Urothelium cell line (cell line): ENCODE data around the gene RBFOX2.
"Not testable (repeated sequence)": the region's sequence is repeated elsewhere in the genome, so short reads cannot be mapped to it uniquely, and the experiment has no call there.

Source experiments
- DNase-seq: peaks from one replicate; pipeline ENCODE4 v3.0.0; 2011; ENCODE audit warnings: low spot score, mixed read lengths
- FAIRE-seq: peaks from 2 replicates; lab custom pipeline; 2011; peaks lifted over from hg19 to GRCh38; lab: Jason Lieb, UNC

The RBFOX2 gene

GRCh38 chr22:35795476-35795875 lies 233.1 kb downstream of the RBFOX2 start:
- no peak for DNase-seq

DNA sequence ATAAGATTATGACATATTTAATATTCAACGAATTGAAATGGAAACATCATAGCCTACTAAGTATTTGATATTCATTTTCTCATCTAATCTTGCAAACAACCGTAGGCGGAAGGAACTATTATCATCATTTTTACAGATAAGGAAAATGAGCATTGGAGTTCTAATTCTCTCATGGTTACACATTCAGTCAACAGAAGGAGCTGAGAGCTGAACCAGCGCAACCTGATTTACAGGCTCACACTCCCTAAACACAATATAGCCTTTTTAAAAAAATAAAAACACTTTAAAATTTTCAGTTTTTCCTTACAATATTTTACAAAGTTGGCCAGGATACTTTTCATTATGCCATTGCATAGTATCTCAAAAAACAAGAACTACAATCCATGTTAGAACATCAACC lies 236.1 kb downstream of the RBFOX2 start:
- FAIRE-seq (no peak), DNase-seq (no peak)

More at GRCh38 chr22:35795476-35795875, 233.1 kb downstream of the RBFOX2 start:
- no peak for FAIRE-seq

DNA sequence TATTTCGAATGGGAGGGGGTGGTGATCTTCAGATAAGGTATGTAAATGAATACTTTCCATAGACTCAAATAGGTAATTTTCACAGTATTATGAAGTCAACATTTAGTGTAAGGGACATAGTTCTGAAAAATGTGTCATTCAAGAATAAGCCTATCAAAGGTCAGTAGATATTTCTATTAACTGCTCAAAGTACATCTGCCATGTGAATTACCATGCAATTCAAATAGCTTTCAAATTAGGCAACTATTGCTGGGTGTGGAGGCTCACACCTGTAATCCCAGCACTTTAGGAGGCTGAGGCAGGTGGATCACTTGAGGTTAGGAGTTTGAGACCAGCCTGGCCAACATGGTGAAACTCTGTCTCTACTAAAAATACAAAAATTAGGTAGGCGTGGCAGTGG lies 236.8 kb downstream of the RBFOX2 start:
- DNase-seq, result not testable (repeated sequence)

DNA sequence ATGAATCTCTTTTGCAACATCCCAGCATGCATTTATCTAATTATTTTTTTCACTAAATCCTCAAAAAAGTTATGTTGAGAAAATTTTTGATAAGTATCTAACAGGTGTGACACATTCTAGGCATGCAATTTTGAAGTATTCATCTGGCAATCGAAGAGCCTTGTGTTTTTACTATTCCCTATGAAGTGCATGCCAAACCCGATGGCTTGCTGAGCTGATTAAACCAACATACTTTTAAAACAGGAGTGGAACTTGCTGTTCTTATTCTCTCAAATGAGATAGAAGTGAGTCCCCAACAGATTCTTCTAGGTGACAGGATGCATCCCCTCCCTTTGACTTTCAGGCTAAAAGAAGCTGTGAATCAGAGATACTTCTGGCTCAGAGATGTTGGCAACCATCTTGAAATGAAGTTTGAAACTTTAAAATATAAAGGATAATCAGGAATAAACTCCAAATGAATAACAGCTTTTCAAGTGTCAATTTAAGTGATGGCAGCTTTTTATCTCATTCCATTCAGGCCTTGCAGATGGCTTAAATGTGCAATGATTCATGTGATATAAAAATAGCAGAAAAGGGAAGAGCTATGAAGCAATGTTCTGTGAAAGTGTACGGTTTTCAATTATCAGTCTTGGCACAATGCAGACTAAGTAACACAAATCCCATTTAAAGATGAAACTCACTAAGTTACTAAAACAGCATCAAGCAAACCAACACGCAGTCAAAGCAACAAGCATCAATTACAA lies 243.3 kb downstream of the RBFOX2 start:
- no peak for FAIRE-seq
- no peak for DNase-seq

More for the DNA sequence above, 236.8 kb downstream of the RBFOX2 start:
- not testable (repeated sequence) for FAIRE-seq

GRCh38 chr22:35784633-35785032 lies 244.0 kb downstream of the RBFOX2 start:
- FAIRE-seq (no peak), DNase-seq (no peak)

DNA sequence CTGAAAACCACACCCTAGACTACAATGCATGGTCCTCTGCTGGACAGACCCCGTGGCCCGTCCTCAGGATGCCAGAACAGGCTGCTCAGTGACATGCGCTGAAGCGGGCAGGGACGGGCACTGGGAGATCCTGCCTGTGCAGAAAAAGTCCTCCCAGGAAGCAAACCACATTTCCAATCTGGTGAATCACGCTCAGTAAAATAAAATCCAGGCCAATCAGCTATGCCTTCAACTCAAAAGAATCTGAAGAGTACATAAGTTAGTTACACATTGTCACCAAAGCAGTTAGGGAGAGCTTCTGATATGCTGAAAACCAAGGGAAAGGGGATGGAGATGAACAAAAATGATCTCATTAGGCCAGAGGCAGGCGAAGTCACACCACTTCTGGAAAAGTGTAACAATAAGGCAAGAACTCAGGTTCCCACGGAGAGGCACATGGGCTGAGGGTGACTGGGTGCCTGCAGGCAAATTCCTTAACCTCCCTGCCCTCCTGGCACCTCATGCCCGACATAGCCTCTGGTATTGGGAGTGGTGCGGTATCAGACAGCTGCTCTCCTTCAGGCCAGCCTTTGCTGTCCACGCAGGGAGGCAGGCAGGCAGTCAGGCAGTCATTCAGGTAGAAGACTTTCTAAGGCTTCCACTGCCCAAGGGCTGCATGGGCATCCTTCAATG lies 244.5 kb downstream of the RBFOX2 start:
- DNase-seq (no peak), FAIRE-seq (no peak)

DNA sequence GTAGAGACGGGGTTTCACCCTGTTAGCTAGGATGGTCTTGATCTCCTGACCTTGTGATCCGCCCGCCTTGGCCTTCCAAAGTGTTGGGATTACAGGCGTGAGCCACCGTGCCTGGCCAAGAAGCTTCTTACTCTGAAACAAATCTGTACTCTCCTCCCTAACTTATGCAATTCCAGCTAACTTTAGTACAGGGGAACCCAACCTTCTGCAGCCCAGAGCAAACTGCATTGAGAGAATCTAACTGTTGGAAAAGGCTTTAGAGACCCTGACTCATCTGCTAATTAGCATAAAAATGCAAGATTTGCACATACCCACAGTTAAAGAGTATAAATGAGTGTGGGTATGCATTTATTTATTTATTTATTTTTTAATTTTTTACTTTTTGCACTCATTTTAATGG lies 246.1 kb downstream of the RBFOX2 start:
- DNase-seq, result no peak
- FAIRE-seq, result no peak

GRCh38 chr22:35781898-35782297 lies 246.7 kb downstream of the RBFOX2 start:
- no peak for DNase-seq
- no peak for FAIRE-seq

DNA sequence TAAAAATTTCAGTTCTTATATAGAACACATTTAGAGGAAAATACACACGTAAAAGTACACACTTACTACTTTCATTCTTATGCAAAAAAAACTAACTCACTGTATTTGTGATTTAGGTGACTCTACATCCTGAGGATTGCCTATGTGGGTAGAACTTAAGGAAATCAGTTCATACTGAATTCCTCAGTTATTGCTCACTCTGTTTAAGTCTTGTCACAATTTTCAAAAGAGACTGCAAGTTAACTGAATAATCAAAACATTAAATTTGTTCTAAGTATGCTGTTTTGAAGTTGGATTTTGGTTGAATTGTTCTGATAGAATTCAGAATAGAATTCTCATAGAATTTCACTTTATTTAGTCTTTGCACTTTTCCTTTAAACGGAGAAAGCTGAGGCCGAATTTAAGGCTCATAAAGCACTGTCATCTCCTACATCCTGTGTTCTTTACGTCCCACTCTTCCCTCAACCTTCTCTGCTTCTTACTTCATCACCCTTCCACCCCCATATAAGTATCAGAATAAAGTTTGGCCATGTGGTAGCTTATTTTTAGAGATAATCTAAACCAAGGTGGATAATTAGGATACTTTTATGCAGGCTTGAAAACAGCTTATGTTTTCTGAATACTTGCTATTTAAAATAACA lies 251.2 kb downstream of the RBFOX2 start:
- peak; percentile 30 for DNase-seq
- no peak for FAIRE-seq

DNA sequence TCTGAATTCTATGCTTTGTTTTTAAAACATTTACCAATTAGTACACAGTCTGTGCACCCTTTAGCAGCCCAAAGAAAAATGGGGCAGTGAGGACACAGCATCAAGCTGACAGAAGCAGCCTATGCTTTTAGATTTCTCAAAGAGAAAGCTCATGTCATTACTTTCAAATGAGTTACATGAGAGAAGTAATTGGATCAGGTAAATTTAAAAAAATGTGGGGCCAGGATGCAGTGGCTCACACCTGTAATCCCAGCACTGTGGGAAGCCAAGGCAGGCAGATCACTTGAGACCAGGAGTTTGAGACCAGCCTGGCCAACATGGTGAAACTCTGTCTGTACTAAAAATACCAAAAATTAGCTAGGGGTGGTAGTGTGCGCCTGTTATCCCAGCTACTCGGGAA lies 253.3 kb downstream of the RBFOX2 start:
- DNase-seq, result no peak
- FAIRE-seq, result no peak

DNA sequence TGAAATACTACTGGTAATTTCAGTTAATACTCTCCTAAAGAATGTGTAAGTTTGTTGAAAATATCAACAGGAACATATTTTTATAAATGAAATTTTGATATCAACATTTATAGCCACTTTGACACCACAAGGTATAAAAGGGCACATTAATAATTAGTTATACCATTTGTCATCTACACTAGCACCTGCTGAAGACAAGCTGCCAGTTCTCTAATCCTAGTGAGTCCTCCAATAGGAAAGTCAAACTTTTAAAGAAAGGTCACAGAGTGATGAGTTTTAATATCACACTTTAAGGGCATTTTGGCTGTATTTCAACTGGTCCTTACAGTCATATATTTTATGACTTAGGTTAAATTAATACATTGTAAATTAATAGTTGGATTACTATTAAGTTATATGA lies 258.6 kb downstream of the RBFOX2 start:
- DNase-seq, result no peak
- no peak for FAIRE-seq

- no peak for FAIRE-seq
- no peak for DNase-seq
Observed at GRCh38 chr22:35766654-35767580, 261.7 kb downstream of the RBFOX2 start.

DNA sequence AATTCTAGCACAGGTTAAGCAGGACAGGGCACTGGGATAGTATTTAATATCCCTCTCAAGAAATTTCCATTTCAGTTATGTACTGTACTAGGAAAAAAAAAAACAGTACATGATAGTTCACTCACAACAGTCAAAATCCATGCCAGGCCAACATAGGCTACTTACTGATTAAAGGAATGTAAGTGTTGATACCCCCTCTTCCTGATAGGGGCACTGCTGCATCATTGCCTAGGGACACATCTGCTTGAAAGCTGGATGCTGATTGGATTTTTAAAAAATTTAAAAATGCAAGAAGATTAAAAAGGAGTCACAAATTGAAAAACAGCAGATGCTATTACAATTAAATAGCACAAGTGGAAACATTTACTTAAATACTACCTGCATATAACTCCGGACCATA lies 267.6 kb downstream of the RBFOX2 start:
- DNase-seq (no peak), FAIRE-seq (no peak)

GRCh38 chr22:35758394-35758793 lies 270.2 kb downstream of the RBFOX2 start:
- no peak for DNase-seq
- FAIRE-seq, result no peak

DNA sequence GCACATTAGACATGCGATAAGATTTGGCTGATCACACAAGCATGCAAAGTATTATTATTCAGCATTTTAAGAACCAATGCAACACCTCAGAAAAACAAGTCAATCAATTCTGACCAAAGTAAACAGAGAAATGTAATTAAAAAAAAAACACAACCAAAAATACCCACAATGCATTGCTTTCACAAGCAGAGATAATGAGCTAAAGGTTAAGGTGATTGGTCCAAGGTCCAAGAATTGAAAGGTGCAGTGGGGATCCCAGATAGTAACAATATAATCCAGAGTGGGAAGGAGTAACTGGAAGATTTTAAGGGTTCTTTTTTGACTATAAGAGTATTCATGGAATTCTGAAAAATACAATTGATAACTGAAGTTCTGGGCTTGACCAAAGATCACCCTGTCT lies 271.9 kb downstream of the RBFOX2 start:
- no peak for FAIRE-seq
- DNase-seq, result no peak

DNA sequence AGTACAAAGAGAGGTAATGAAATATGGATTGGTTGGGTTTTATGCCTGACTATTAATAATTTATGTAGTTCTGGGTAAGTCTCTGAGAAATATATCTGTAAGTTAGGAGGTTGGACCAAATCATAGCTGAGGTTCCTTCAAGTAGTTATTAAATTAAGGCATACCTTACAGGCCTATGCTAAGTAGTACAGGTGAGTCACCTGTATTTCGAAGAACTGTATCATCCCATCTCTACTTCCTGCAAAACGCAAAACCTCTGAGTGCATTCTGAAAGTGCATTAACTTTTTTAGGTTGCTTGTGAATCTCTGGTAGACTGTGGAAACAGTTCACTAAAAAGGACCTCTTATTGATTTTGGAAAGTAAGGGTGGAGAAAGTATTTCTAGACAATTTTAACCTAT lies 273.9 kb downstream of the RBFOX2 start:
- DNase-seq (no peak), FAIRE-seq (no peak)

DNA sequence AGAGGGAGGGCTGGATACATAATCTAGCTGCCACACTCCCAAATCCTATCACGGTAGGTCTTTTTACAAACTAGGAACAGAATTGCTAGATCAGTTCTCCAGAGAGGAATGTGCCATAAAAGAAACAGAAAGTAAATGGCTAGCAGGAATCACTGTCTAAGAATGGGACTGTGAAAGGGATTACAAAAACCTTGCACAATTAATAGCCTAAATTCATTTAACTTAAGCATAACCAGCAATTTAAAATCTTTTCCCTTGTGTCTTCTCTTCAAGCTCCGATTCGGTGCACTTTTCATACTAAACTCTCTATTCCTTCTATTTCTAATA lies 275.8 kb downstream of the RBFOX2 start:
- no peak for FAIRE-seq
- DNase-seq, result no peak

DNA sequence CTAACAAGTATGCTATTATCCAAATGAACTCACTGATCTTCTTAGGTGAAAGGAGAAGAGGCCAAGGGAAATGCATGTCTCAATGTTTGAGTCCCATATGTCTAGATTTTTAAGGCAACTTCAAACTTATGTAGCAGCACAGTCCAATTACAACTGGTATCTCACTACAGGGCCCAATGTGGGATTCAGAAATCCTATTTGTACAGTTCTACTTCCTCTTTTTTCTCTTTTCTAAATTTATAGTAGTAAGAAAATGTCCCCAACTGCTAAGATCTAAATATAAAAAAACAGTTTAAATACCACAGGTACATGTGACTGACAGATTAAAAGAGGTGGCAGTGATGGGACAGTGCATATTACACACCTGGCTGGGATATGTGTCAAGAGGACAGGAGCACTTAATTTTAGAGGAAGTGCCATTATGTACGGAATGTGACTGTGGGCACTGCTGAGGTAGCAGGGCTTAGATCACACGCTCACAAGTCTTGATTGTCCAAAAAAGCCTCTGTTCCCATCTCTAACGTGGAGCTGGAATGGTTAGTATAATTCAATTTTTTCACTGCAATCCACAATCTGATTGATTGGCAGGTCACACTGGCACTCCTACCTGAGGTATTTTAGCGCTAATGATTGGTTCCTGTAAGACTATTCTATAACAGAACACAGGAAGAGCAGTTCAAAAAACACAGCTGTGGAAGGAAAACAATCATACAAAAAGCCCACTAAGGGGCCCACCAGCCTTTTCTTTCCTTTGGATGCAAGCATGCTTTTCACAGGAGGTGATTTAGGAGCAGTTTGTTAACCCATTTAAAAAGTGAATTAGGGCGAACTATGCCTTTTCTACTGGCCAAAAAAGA lies 276.4 kb downstream of the RBFOX2 start:
- no peak for DNase-seq
- FAIRE-seq, result no peak

DNA sequence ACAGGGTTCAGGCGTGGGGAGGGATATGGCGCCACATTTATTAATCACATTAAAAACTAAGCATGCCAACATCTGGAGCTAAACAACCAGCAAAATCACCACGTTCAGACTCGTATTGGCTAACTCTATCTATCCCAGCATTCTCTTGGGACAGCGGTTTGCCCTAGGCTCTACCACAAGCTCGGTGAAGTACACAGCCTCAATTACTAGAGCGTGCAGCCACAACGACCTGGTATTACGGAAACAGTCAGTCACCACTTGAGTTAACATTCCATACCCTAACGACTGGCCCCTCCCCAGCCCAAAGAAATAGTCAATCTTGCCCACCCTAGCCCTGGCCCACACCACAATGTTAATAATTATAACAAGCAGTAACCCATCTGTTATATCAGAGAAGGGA lies 278.8 kb downstream of the RBFOX2 start:
- FAIRE-seq (no peak), DNase-seq (no peak)
